Fibroblast of gingiva (primary cell): Measurements from ENCODE around the gene GRIN1.
"Not testable (repeated sequence)": the region's sequence is repeated elsewhere in the genome, so short reads cannot be mapped to it uniquely, and the experiment has no call there.

Source experiments
- DNase-seq: peaks from one replicate; pipeline ENCODE4 v3.0.0-alpha.2; 2011; ENCODE audit warnings: low read depth

The GRIN1 gene

DNA sequence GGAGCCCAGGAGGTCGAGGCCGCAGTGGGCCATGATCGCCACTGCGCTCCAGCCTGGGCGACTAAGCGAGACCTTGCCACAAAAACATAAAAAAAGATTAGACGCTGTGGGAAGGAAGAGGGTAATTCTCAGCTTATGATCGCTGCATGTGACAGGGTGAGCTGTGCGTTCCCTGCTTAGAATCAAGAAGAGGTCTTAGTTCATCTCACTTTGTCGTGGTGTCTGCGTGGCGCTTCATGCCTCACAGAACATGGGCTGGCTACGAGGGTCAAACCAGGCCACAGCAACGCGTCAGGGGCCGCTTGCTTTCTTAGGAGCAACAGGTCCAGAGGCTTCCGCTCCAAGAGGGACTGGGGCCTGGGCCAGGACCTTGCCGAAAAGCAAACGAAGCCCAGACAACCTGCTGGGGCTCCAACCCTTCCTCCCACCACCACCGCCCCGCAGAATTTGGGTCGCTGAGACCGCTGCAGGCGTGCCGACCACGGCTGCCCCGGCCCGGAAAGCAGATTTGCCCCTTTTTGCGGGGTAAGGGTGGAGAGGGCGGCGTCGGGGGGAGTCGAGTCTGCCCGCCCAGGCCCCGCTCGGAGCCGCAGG lies 10.0 kb upstream of the GRIN1 start:
- DNase-seq: no peak

DNA sequence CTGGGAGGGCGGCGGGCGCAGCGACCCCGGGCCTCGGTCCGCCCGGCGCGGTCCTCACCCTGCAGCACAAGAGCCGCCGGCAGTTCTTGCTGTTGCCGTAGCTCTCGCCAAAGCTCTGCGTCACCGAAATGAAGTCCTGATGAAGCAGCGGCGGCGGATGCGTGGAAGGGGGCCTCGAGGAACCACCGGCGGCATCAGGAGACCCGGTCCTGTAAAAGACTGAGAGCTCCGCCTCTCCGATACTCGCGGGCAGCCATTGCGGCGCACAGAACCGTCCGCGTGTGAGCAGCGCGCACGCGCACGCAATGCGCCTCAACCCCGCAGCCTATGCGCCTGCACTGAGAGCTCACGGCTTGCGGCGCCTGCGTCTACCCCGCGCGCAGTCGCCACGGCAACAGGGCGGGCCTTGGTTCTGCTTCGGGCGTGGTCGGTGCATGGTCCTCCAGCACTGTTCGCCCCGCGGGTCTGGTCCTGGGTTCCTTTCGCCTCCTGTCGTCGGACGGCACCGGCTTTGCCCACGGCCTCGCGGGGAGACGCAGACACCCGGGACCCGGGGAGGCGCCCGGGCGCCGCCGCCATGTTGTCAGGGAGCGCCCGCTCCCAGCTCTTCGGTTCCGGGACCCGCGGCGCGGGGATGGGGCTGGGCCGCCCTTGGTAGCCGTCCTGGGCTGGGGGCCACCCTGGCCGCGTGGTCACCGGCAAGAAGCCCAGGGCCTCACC lies 9.3 kb upstream of the GRIN1 start:
- peak; percentile 92 for DNase-seq

DNA sequence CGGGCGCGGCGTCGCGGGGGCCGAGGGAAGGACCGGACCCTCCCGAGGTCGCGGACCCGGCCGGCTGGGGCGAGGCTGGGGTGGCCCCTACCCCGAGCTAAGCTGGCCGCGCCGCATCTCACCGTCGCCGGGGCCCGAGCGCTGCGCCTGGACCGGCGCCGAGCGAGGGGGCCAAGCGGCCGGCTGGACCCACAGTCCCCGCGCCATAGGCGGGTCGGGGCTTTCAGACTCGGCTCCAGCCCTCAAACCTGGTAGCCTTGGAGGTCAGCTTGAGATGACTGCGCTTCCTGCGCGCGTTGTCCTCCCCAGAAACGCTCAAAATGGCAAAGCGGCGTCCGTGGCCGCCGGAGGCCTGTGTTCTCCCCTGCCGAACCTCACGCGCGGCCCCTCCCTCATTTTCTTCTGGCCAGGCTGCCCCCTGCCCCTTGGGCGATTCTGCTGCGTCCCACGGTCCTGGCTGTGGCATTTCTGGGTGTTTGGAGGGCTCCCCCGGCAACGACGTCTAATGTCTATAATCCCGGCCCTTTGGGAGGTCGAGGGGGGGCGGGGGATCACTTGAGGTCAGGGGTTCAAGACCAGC lies 8.7 kb upstream of the GRIN1 start:
- DNase-seq: no peak

DNA sequence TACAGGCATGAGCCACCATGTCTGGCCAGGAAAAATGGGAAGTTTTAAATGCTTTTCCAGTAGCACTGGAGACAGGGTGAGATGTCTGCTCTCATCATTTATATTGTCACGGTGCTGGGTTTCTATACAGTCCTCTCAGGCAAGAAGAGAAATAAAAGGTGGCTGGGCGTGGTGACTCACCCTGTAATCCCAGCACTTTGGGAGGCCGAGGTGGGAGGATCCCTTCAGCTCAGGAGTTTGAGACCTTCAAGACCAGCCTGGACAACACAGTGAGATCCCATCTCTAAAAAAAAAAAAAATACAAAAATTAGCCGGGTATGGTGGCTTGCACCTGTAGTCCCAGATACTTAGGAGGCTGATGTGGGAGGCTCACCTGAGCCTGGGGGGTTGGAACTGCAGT lies 4.8 kb upstream of the GRIN1 start:
- no peak for DNase-seq

DNA sequence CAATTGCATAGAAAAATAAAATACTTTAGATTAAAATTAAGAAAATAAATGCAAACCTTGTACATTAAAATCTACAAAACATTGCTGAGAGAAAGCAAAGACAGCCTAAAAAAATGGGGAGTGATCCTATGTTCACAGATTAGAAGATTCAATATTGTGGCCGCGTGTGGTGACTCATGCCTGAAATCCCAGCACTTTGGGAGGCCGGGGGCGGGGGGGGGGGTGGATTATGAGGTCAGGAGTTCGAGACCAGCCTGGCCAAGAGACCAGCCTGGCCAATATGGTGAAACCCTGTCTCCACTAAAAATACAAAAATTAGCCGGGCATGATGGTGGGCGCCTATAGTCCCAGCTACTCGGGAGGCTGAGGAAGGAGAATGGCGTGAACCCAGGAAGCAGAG lies 3.8 kb upstream of the GRIN1 start:
- not testable (repeated sequence) for DNase-seq

DNA sequence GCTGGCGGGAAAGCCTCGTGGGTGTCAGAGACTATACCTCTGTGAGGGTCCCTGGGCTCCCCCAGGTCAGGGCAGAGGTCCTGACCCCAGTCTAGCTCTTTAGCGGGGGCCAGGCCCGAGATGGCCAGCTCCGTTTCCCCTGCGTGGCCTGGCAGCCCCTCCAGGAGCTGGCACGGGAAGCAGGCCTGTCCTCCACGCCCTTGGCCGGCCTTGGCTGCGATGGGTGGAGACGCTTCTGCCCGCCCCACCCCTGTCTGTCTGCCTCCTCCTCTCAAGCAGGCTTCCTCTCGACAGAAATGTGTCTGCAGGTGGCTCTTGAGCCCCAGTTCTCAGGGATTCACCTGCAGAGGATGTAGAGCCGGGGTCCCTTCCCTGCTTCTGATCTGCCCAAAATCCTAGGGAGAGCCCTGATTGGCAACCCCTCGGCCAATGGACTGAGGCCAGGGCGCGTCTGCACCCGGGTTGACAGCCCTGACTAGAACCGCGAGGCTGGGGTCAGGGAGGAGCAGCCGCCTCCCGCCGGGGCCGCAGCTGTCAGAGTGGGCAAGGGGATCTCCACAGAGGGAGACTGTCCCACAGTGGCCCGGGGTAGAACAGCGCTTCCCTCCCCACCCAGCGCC lies 2.6 kb upstream of the GRIN1 start:
- DNase-seq: no peak

DNA sequence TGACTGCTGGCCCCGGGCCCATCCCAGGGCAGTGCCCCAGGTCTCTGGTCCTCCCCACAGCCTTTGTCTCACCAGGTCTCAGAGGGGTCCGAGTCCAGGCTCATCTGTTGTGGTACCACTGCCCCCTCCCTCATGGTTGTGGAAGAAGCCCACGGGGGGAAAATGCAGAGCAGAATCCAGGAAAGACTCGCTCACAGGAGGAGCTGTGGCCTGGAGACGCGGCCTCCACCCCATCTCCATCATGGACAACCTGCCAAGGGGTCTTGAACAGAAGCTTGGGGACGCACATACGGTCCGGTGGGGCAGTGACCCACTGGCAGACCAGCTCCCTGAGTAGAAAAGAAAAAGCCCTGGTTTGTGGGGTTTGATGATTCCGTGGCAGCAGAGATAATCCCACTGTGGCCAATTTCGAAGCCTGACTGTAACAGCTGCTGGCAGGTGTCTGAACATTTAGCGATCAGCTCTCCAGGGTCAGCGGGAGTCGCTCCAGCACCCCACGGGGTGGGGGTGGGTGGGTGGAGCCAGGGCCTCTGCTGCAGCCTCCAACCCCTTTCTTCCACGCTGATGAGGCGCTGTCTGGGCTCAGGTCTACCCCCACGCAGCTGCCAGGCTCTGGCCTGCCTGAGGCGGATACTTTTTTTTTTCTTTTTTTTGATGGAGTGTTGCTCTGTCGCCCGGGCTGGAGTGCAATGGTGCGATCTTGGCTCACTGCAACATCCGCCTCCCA lies 1.9 kb upstream of the GRIN1 start:
- DNase-seq: no peak

DNA sequence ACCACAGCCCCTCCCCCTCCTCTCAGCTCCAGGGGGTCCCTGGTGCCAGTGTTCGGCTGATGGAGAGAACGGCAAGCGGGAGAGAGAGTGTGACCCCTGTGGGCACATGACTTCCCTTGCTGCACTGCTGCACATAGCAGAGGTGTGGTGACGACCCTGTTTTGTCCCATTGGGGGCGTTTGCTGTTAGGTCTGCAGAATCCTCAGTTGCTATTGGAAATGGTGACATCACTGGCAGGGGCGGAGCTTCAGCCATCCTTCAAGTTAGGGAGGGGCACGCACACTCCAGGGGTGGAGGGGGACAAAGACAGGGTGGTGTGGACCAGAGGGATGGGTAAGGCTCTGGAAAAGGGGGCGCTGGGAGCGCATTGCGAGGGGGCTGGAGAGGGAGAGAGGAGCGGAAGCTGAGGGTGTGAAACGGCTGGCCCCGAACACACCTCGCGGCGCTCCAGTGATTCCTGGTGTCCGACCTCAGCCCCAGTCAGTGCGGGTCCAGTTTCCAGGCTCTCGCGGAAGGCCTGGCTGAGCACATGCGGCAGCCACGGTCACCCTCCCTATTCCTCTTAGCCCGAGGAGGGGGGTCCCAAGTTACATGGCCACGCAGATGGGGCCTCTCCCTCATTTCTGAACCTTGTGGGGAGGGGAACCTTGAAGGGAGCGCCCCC lies 764 bp upstream of the GRIN1 start:
- DNase-seq: no peak

DNA sequence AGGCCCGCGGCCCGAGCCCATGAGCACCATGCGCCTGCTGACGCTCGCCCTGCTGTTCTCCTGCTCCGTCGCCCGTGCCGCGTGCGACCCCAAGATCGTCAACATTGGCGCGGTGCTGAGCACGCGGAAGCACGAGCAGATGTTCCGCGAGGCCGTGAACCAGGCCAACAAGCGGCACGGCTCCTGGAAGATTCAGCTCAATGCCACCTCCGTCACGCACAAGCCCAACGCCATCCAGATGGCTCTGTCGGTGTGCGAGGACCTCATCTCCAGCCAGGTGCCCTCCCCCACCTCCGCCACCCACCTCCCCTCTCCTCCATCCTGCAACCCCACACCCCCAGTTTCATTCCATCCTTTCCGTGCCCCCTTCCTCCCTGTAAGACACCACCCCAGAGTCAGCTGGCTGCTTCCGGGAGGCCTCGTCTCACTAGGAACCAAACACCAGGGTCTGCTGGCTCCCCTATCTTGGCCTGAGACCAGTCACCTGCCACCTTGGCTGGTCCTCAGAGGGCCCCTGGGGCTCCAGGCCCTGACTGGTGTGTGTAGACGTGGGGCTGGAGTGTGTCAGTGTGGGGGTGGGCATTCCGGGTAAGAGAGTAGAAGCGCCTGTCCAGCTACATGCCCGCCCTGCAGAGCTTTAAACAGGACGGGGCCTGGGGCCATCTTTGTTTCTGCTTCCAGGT lies 655 bp downstream of the GRIN1 start:
- no peak for DNase-seq

DNA sequence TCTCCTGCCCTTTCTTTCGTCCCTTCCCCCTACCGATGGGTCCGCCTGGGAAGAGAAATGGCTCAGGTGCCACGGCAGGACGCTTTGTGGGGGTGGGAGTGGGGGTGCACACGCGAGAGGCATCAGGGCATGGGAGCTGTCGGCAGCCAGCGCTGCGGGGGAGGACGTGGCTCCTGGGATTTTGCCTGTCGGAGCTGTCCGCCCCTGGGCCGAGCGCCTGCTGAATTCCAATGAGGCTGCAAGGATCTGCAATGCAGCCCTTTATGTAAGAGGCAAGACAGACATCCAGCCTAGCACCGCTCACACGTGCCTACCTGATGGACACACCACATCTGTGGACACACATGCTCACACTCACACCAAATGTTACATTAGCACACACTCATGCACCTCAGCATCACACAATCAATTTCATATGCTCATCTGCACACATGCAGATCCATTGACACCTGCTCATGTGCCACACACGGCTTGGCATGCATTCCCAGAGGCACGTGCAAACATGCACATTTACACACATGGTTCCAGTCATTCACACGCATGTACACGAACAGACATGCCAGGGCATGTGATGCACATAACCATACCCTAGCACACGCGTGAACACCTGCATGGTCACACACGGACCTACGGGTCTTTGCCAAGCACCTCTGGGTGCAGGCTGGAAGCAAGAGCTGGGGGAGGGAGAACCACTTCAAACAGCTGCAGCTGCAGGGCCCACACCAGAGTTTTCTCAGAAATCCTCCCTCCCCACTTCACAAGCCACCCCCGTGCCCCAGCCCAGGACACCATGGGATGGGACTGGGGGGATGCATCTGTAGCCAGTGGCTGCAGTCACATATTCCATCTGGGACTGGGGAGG lies 1.4 kb downstream of the GRIN1 start:
- DNase-seq: no peak

DNA sequence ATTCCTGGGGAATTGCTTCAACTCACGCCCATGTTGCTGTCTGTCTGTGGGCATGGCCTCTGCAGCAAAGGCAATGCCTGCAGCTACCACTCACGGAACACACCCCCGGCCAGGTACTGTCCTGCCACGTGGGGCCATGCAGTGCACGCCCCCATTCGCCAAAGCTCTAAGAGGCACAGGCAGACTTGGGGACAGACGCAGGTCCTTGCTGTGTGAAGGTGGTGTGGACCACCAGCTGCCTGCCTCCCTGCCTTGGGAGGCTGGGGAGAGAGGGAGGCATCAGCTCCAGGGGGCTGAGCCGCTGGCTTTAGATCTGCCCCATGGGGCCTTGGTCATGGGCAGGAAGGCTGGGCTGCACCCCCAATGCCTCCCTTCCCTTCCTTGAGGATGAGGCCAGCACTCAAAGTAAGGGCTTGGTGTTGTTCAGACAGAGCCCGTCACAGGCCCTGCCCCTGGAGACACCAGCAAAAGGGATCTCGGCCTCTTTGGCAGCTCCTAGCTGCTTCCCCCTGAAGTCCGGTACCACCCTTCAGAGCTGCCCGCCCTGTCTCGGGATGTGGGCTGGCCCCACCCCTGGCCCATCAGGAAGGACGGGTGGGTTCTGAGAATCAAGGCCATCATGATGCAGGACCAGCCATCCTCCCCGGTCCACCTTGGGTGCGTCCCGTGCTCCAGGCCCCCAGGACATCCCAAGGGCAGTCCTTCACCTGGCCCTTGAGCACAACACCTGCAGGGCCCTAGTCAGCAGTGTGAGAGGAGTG lies 2.3 kb downstream of the GRIN1 start:
- DNase-seq: no peak

DNA sequence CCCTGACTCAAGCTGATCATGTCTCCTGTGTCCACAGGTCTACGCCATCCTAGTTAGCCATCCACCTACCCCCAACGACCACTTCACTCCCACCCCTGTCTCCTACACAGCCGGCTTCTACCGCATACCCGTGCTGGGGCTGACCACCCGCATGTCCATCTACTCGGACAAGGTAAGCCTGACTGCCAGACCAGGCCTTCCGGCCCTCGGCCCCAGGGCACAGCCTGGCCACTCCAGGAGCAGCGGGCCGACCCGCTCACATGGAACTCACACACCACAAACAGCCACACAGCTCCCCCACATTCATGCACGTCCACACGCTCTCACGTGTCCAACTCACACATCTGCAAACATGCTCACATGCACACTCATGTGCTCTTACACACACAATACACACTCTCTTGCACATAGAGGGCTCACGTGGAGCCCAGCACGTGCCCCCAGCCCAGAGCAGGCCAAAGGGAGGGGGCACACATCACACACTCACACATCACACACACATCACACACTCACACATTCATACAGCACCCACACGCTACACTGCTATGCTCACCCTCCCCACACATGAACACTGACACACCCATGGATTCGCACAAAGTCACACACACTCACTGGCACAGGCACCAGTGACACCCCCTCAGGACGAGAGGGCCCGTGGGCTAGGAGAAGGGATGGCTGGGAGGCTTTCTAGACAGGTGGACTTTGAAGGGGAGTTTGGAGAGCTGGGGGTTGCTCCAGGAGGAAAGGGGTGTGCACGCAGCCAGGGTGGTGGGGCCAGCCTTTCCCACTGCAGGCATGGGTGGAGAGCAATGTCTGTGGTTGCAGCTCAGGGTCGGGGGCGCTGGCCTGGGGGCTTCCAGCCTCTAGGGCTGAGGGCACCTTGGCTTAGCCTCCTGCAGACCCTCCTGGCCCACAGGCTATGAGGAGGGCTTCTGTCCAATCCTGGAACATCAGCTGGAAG lies 3.3 kb downstream of the GRIN1 start:
- DNase-seq: no peak

DNA sequence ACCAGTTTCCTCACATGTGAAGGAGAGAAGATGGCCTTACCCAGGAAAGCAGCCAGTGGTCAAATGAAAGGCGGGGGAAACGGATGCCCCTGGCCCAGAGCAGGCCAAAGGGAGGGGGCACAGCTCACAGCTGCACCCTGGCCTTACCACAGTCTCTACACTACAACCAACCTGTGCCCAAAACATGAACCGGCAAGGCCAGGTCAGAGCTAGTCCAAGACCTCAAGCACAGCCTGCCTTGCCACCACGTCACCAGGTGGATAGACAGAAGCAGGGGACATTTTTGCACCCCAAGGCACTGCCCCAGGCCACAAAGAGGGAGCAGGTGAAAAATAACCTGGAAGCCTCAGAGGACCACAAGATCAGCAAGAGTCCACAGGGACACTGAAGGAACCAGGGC lies 4.5 kb downstream of the GRIN1 start:
- DNase-seq: no peak

DNA sequence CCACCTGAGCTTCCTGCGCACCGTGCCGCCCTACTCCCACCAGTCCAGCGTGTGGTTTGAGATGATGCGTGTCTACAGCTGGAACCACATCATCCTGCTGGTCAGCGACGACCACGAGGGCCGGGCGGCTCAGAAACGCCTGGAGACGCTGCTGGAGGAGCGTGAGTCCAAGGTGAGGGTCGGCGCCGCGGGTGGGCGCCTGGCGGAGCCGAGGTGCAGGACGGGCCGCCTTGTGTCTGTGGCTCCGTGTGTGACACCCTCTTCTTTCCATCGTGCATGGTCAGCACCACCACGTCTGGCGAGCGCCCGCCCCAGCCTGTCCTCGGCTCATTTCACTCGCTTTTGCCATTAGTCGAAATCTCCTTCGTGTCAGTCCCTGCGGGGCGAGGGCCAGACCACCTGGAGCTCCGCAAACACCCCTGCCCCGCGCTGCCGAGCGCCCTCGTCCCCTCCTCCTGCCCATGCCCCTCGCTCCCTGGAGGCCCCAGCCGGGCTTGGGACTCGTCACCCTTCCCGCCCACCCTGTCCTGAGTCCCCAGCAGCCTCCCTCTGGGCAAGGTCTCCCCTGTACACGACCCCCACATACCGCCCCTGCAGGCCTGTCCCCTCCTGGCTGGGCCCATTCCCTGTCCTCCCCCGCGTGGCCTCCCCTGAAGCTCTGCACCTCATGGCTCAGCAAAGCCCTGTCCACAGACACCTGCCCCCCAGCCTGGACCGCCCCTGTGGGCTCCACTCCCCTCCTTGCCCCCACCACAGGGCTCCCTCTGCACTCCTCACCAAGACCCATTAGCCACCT lies 7.0 kb downstream of the GRIN1 start:
- no peak for DNase-seq

DNA sequence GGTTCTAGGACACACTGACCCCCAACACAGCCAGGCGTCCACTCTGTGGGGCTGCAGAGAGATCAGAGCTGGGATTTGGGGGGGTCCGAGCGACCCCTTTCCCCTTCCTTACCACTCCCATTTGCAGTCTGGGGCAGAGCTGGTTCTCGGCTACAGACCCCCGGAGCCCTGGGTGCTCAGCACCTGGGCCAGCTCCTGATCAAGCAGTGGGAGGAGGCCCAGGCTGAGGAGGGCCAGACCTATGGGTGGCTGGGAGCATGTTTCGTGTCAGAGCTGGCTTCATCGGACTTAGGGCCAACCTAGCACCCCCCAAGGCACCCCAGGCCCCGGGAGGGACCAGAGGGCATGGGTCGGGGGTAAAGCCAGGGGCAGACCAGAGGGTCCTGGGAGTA lies 7.6 kb downstream of the GRIN1 start:
- no peak for DNase-seq

DNA sequence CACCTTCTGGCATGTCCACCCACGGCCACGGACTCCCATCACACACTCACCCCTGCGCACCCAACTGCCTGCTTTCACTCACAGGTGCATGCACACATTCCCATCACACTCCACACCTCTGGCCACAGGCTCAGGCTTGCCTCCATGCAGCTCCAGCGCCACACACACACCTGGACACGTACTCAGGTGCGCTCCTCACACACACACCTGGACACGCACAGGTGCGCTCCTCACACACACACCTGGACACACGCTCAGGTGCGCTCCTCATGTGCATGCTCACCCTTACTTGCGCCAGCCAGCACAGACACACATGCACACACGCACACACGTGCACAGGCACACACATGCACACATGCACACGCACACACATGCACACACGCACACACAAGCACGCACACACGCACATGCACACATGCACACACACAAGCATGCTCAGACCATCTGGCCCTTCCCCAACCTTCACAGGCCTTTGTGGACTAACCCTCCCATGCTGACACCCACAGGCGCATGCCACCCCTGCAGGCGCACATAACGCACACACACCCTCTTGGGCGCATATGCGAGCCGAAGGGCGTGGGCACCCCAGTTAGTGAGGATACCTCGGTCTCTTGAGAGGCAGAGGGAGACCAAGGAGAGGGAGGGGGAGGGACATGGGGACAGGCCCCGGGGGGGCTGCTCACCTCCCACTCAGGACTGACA lies 8.3 kb downstream of the GRIN1 start:
- no peak for DNase-seq

DNA sequence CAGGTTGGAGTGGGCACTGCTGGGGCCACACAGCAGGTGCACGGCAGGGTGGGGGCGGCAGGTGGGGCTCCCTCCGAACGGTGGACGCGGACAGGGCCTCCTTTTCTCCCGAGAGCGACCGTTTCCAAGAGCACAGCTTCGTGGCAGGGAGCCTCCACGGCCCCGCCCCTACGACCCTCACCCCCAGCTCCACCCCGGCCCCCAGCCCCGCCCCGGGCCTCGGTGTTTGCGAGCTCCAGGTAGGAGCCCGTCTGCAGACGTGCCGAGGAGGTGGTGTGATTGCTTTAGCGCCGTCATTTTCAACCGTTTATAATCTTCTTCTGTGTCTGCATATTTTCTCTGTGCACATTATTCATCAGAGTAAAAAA lies 8.8 kb downstream of the GRIN1 start:
- DNase-seq: no peak
